A549 (cell line): ENCODE data around the gene REXO4. TPM values are rescaled to one million over a fixed set of nuclear protein-coding genes. Genes with fewer than 3 reads are reported as not detected.

ENCODE experiments used
- ATAC-seq, 2 experiments: fragments of 200-7000 bp in 1 of 2; fragments of >200 bp in 1 of 2; cut with Nextera tagmentation in 1 of 2; cut with Tn5 transposase in 1 of 2; 3 replicates each; pipeline versions ENCODE4 v1.8.0 to v1.9.1; 2018 to 2020; ENCODE audit warnings: mild to moderate bottlenecking in 1 of 2, moderate library complexity in 1 of 2
- CTCF ChIA-PET: fragments of 300-600 bp; sonication (Branson Sonifier 250); formaldehyde crosslinking; extraction: SDS; loops from one replicate; lab custom pipeline; 2021; ENCODE audit warnings: antibody characterized with exemption, inconsistent platforms; lab: Yijun Ruan, JAX
- POLR2A ChIA-PET: fragments of 350-600 bp; formaldehyde crosslinking; extraction: SDS; loops from one replicate; lab custom pipeline; 2021; ENCODE audit warnings: antibody characterized with exemption, inconsistent platforms; lab: Yijun Ruan, JAX
- DNase-seq, 2 experiments: peaks; one replicate each; pipeline versions ENCODE4 v3.0.0 to v3.0.0-alpha.2; 2011 to 2016; ENCODE audit warnings: low read depth in 1 of 2, low spot score in 1 of 2
- FAIRE-seq: peaks from 2 replicates; lab custom pipeline; 2011; peaks lifted over from hg19 to GRCh38; lab: Jason Lieb, UNC
- H3K27ac ChIP-seq, 2 experiments: fragments of >200 bp; sonication (Bioruptor Twin); formaldehyde crosslinking; 3 replicates each; pipeline ENCODE4 v1.5.1; 2016 to 2017
- H3K4me1 ChIP-seq: fragments of >200 bp; sonication (Bioruptor Twin); formaldehyde crosslinking; 3 replicates; pipeline ENCODE4 v1.6.1; 2016
- H3K4me2 ChIP-seq: fragments of >200 bp; sonication (Bioruptor Twin); formaldehyde crosslinking; 3 replicates; pipeline ENCODE4 v1.6.1; 2016
- H3K4me3 ChIP-seq: fragments of >200 bp; sonication (Bioruptor Twin); formaldehyde crosslinking; 3 replicates; pipeline ENCODE4 v1.5.1; 2016
- H3K9me3 ChIP-seq: fragments of >200 bp; sonication (Bioruptor Twin); formaldehyde crosslinking; 3 replicates; pipeline ENCODE4 v1.6.1; 2016
- CEBPB ChIP-seq, 2 experiments: fragments of >200 bp in 1 of 2; sonication (Bioruptor Twin) in 1 of 2; formaldehyde crosslinking in 1 of 2; IDR thresholded peaks; 2 replicates each; pipeline ENCODE4 v1.6.1; 2012 to 2016
- EHF ChIP-seq: fragments of 250-450 bp; sonication (Bioruptor Pico); IDR thresholded peaks from 2 replicates; pipeline ENCODE4 v1.5.0; 2020; ENCODE audit warnings: mild to moderate bottlenecking
- HOXA7 ChIP-seq: fragments of 250-450 bp; sonication (Bioruptor Pico); IDR thresholded peaks from 2 replicates; pipeline ENCODE4 v1.5.0; 2020; ENCODE audit warnings: mild to moderate bottlenecking, moderate library complexity
- HOXB13 ChIP-seq: fragments of 250-450 bp; sonication (Bioruptor Pico); IDR thresholded peaks from 2 replicates; pipeline ENCODE4 v1.5.0; 2020; ENCODE audit warnings: low read depth, mild to moderate bottlenecking, moderate library complexity
- HOXB5 ChIP-seq: fragments of 250-450 bp; sonication (Bioruptor Pico); IDR thresholded peaks from 2 replicates; pipeline ENCODE4 v1.5.0; 2020; ENCODE audit warnings: mild to moderate bottlenecking, moderate library complexity
- JUN ChIP-seq, 2 experiments: fragments of >200 bp; sonication (Bioruptor Twin); formaldehyde crosslinking; IDR thresholded peaks; 2 replicates in 1 of 2; 3 replicates in 1 of 2; pipeline ENCODE4 v1.6.1; 2016 to 2017
- MAZ ChIP-seq: fragments of 150-350 bp; IDR thresholded peaks from 2 replicates; pipeline ENCODE4 v1.6.1; 2014; ENCODE audit warnings: antibody characterized with exemption, low read depth, low read length, borderline replicate concordance
- NFE2L2 ChIP-seq: fragments of 150-350 bp; conservative IDR thresholded peaks from 2 replicates; pipeline ENCODE4 v1.6.1; 2014; ENCODE audit warnings: low read length
- NPAS2 ChIP-seq: fragments of 250-450 bp; sonication (Bioruptor Pico); IDR thresholded peaks from 2 replicates; pipeline ENCODE4 v1.8.0; 2022; ENCODE audit warnings: mild to moderate bottlenecking, moderate library complexity, borderline replicate concordance
- PHF8 ChIP-seq: fragments of 200-600 bp; sonication (generic); IDR thresholded peaks from 2 replicates; pipeline ENCODE4 v1.6.1; 2016; ENCODE audit warnings: low read depth, mild to moderate bottlenecking, antibody characterized with exemption, moderate library complexity, borderline replicate concordance
- RAD21 ChIP-seq, 2 experiments: fragments of >200 bp in 1 of 2; sonication (Bioruptor Twin) in 1 of 2; formaldehyde crosslinking in 1 of 2; IDR thresholded peaks in 1 of 2; conservative IDR thresholded peaks in 1 of 2; 2 replicates in 1 of 2; 3 replicates in 1 of 2; pipeline ENCODE4 v1.6.1; 2012 to 2018; ENCODE audit warnings: inconsistent platforms in 1 of 2
- ZFP36 ChIP-seq: fragments of 450-650 bp; IDR thresholded peaks from 2 replicates; pipeline ENCODE4 v1.6.1; 2014; ENCODE audit warnings: borderline replicate concordance; ENCODE audit not compliant: partially characterized antibody
- ZSCAN20 ChIP-seq: fragments of 250-450 bp; sonication (Bioruptor Pico); IDR thresholded peaks from 2 replicates; pipeline ENCODE4 v1.8.0; 2022; ENCODE audit warnings: mild to moderate bottlenecking, moderate library complexity
- WGBS: methylation state at CpG from one replicate; pipeline ENCODE4 v1.1.6; 2017; ENCODE audit errors: missing lambda C conversion rate; 5-methylcytosine and 5-hydroxymethylcytosine counted together
- polyA plus RNA-seq, 4 experiments: library from polyadenylated mRNA; depleted of rRNA in 3 of 4; stranded (reverse); fragments of >200 nt; fragmentation: RNase III in 1 of 4; extraction: RNeasy Plus Mini Kit Qiagen cat#74134 plus additional on column Dnase treatment in 1 of 4; gene quantifications; 2 replicates in 3 of 4; 3 replicates in 1 of 4; pipeline ENCODE4 v1.2.3, GENCODE V29; 2011 to 2017
- TF ChIP-seq, protein P1 (sequence below): fragments of 200-600 bp; sonication (generic); IDR thresholded peaks from 2 replicates; pipeline ENCODE4 v1.6.1; 2016; ENCODE audit warnings: antibody characterized with exemption, mild to moderate bottlenecking, moderate library complexity
- TF ChIP-seq, protein P2 (sequence below): fragments of >200 bp; sonication (Bioruptor Twin); formaldehyde crosslinking; IDR thresholded peaks from 3 replicates; pipeline ENCODE4 v1.5.1; 2016
- TF ChIP-seq, protein P3 (sequence below): fragments of 250-450 bp; sonication (Bioruptor Pico); IDR thresholded peaks from 2 replicates; pipeline ENCODE4 v1.5.0; 2021; ENCODE audit warnings: mild to moderate bottlenecking, moderate library complexity, borderline replicate concordance
- TF ChIP-seq, protein P4 (sequence below): IDR thresholded peaks from 2 replicates; pipeline ENCODE4 v1.6.1; 2012
- TF ChIP-seq, protein P5 (sequence below): fragments of >200 bp; sonication (Bioruptor Twin); formaldehyde crosslinking; IDR thresholded peaks from 3 replicates; pipeline ENCODE4 v1.6.1; 2016
- TF ChIP-seq, protein P6 (sequence below): fragments of 150-350 bp; IDR thresholded peaks from 2 replicates; pipeline ENCODE4 v1.6.1; 2014; ENCODE audit warnings: low read depth, mild to moderate bottlenecking, low read length

REXO4 gene
- polyA plus RNA-seq, 2 of the 4 experiments (the other 2 are of a cell fraction), result 25.8 to 31.0 TPM

DNA sequence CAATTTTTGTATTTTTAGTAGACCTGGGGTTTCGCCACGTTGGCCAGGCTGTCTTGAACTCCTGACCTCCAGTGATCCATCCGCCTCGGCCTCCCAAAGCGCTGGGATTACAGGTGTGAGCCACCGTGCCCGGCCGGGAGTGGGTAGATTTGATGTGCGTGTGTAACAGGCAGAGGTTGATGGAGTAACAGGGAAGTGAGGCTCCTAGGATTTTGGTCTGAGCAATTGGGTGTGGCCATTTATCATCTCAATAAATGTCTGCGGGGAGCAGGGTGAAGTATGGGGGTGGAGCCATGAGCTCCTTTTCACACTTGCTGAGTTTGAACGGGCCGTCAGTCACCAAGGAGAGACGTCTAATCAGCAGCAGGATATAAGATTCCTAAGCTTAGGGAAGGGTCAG, 1.2 kb upstream of the REXO4 start:
- FAIRE-seq, result no peak
- 83% methylated on average over 13 of the region's 13 CpGs for WGBS
- ChIA-PET CTCF (interaction anchor here (0.6 to 6.5 kb wide), 5 partner anchors 10 to 73 kb away, joined by 3 to 45 read pairs (median 3); no protein-coding TSS in a partner anchor), POLR2A (interaction anchor here (0.9 to 2.3 kb wide), 2 partner anchors 40 to 42 kb away, joined by 3 to 9 read pairs; partner anchors contain the start of gene CACFD1)
- H3K4me1 ChIP-seq, result peaks cover 14% of the 10 kb centered on the region; the same call in 1 of the 3 replicates
- peak overlapping the region; percentile 71 for H3K4me2 ChIP-seq
- no peaks in the 10 kb centered on the region for H3K9me3 ChIP-seq
- ATAC-seq, result no peak
- no peak overlapping the region for H3K4me3 ChIP-seq
- no peak for DNase-seq
- H3K27ac ChIP-seq, result no peak overlapping the region
- TF ChIP-seq HOXB13 (no peak), JUN (IDR thresholded peaks at IDR 0.05) (no peak), CEBPB (IDR thresholded peaks at IDR 0.05) (no peak), NFE2L2 (no peak), RAD21 (conservative IDR thresholded peaks at IDR 0.05 in 1 of 2, IDR thresholded peaks at IDR 0.05 in 1 of 2) (no peak), ZFP36 (no peak), HOXB5 (no peak), EHF (no peak), MAZ (no peak), HOXA7 (CRISPR knock-in tag) (no peak)
- TF ChIP-seq, protein P1, sequence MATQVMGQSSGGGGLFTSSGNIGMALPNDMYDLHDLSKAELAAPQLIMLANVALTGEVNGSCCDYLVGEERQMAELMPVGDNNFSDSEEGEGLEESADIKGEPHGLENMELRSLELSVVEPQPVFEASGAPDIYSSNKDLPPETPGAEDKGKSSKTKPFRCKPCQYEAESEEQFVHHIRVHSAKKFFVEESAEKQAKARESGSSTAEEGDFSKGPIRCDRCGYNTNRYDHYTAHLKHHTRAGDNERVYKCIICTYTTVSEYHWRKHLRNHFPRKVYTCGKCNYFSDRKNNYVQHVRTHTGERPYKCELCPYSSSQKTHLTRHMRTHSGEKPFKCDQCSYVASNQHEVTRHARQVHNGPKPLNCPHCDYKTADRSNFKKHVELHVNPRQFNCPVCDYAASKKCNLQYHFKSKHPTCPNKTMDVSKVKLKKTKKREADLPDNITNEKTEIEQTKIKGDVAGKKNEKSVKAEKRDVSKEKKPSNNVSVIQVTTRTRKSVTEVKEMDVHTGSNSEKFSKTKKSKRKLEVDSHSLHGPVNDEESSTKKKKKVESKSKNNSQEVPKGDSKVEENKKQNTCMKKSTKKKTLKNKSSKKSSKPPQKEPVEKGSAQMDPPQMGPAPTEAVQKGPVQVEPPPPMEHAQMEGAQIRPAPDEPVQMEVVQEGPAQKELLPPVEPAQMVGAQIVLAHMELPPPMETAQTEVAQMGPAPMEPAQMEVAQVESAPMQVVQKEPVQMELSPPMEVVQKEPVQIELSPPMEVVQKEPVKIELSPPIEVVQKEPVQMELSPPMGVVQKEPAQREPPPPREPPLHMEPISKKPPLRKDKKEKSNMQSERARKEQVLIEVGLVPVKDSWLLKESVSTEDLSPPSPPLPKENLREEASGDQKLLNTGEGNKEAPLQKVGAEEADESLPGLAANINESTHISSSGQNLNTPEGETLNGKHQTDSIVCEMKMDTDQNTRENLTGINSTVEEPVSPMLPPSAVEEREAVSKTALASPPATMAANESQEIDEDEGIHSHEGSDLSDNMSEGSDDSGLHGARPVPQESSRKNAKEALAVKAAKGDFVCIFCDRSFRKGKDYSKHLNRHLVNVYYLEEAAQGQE, result no peak
- TF ChIP-seq, protein P2, sequence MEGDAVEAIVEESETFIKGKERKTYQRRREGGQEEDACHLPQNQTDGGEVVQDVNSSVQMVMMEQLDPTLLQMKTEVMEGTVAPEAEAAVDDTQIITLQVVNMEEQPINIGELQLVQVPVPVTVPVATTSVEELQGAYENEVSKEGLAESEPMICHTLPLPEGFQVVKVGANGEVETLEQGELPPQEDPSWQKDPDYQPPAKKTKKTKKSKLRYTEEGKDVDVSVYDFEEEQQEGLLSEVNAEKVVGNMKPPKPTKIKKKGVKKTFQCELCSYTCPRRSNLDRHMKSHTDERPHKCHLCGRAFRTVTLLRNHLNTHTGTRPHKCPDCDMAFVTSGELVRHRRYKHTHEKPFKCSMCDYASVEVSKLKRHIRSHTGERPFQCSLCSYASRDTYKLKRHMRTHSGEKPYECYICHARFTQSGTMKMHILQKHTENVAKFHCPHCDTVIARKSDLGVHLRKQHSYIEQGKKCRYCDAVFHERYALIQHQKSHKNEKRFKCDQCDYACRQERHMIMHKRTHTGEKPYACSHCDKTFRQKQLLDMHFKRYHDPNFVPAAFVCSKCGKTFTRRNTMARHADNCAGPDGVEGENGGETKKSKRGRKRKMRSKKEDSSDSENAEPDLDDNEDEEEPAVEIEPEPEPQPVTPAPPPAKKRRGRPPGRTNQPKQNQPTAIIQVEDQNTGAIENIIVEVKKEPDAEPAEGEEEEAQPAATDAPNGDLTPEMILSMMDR, result no peak
- TF ChIP-seq, protein P3, sequence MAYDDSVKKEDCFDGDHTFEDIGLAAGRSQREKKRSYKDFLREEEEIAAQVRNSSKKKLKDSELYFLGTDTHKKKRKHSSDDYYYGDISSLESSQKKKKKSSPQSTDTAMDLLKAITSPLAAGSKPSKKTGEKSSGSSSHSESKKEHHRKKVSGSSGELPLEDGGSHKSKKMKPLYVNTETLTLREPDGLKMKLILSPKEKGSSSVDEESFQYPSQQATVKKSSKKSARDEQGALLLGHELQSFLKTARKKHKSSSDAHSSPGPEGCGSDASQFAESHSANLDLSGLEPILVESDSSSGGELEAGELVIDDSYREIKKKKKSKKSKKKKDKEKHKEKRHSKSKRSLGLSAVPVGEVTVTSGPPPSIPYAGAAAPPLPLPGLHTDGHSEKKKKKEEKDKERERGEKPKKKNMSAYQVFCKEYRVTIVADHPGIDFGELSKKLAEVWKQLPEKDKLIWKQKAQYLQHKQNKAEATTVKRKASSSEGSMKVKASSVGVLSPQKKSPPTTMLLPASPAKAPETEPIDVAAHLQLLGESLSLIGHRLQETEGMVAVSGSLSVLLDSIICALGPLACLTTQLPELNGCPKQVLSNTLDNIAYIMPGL, result no peak
- TF ChIP-seq, protein P4, sequence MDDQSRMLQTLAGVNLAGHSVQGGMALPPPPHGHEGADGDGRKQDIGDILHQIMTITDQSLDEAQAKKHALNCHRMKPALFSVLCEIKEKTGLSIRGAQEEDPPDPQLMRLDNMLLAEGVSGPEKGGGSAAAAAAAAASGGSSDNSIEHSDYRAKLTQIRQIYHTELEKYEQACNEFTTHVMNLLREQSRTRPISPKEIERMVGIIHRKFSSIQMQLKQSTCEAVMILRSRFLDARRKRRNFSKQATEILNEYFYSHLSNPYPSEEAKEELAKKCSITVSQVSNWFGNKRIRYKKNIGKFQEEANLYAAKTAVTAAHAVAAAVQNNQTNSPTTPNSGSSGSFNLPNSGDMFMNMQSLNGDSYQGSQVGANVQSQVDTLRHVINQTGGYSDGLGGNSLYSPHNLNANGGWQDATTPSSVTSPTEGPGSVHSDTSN, result no peak

DNA sequence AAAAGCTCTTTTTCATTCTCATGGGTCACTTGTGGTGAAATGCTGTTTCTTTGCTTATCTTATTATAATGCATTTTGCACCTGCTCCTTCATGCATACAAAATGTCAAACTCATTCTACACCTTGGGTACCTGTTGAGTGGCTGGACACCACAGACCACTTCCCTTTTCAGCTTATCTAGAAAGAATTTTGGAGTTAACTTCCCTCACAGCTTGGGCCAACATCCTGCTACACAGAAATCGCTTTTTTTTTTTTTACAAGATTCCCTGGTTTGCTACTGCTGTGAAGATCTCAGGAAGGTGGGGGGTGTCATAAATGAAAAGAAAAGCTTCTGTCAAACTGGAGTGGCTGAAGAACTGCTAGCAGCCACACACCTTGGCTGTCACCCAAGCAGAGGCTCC, 2.6 kb downstream of the REXO4 start:
- no peak overlapping the region for H3K4me3 ChIP-seq
- H3K9me3 ChIP-seq, result no peaks in the 10 kb centered on the region
- H3K4me1 ChIP-seq, result peaks cover 14% of the 10 kb centered on the region; the same call in 1 of the 3 replicates
- no peak overlapping the region for H3K4me2 ChIP-seq
- WGBS, result 93% methylated on average over 1 of the region's 1 CpG
- no peak overlapping the region for H3K27ac ChIP-seq
- ATAC-seq (no peak), FAIRE-seq (no peak), DNase-seq (no peak)
- TF ChIP-seq PHF8 (no peak), NPAS2 (CRISPR knock-in tag) (no peak), ZSCAN20 (CRISPR knock-in tag) (no peak), JUN (IDR thresholded peaks at IDR 0.05) (no peak)
- TF ChIP-seq, protein P5, sequence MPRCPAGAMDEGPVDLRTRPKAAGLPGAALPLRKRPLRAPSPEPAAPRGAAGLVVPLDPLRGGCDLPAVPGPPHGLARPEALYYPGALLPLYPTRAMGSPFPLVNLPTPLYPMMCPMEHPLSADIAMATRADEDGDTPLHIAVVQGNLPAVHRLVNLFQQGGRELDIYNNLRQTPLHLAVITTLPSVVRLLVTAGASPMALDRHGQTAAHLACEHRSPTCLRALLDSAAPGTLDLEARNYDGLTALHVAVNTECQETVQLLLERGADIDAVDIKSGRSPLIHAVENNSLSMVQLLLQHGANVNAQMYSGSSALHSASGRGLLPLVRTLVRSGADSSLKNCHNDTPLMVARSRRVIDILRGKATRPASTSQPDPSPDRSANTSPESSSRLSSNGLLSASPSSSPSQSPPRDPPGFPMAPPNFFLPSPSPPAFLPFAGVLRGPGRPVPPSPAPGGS, result no peak
- TF ChIP-seq, protein P6, sequence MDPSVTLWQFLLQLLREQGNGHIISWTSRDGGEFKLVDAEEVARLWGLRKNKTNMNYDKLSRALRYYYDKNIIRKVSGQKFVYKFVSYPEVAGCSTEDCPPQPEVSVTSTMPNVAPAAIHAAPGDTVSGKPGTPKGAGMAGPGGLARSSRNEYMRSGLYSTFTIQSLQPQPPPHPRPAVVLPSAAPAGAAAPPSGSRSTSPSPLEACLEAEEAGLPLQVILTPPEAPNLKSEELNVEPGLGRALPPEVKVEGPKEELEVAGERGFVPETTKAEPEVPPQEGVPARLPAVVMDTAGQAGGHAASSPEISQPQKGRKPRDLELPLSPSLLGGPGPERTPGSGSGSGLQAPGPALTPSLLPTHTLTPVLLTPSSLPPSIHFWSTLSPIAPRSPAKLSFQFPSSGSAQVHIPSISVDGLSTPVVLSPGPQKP, result no peak
- POLR2A ChIA-PET, result no interaction called here
- CTCF ChIA-PET, result interaction anchor here (1.0 to 6.5 kb wide), 7 partner anchors 11 to 229 kb away, joined by 3 to 45 read pairs (median 5); partner anchors contain the start of gene SLC2A6
